WERI-Rb-1 (cell line): ENCODE results near the gene RASGRF2.

Experiments used
- DNase-seq: peaks from one replicate; pipeline ENCODE4 v3.0.0-alpha.2; 2020
- H3K27ac ChIP-seq: fragments of 250-450 bp; sonication (Bioruptor Pico); 2 replicates; pipeline ENCODE4 v1.5.1; 2020; ENCODE audit warnings: mild to moderate bottlenecking, moderate library complexity
- H3K27me3 ChIP-seq: fragments of 250-450 bp; sonication (Bioruptor Pico); 2 replicates; pipeline ENCODE4 v1.5.1; 2021; ENCODE audit warnings: mild to moderate bottlenecking, low read depth, moderate library complexity; ENCODE audit not compliant: insufficient read depth, severe bottlenecking
- H3K36me3 ChIP-seq: fragments of 250-450 bp; sonication (Bioruptor Pico); 2 replicates; pipeline ENCODE4 v1.5.1; 2020; ENCODE audit warnings: mild to moderate bottlenecking, moderate library complexity
- H3K4me3 ChIP-seq: 2 replicates; pipeline ENCODE4 v1.5.1; 2011; ENCODE audit warnings: low read depth, mild to moderate bottlenecking, control low read depth, low read length
- H3K9me3 ChIP-seq: fragments of 250-450 bp; sonication (Bioruptor Pico); 2 replicates; pipeline ENCODE4 v1.5.1; 2021; ENCODE audit warnings: mild to moderate bottlenecking, moderate library complexity; ENCODE audit not compliant: severe bottlenecking
- CTCF ChIP-seq: IDR thresholded peaks from 2 replicates; pipeline ENCODE4 v1.5.1; 2011; ENCODE audit warnings: low read depth, mild to moderate bottlenecking, control low read depth, inconsistent platforms, low read length

Gene RASGRF2

DNA sequence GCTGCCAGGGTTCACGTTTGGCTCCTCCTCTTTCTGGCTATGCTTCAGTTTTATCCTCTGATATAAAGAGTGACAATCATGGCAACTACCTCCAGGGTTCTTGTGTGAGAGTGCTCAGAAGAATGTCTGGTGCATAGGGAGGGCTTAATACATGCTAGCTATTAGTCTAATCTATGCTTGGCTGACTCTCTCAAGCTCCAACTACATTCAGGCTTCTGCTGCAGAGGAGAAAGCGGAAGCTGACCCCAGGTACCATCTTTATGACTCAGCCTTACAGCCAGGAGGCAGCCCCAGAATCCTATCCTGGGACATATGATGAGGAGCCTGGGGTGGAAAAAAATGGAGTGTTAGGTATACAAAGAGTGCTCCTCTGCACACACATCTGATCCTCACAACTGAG lies 32.1 kb upstream of the RASGRF2 start:
- DNase-seq: no peak
- no peaks in the 10 kb centered on the region for H3K36me3 ChIP-seq
- no peaks in the 10 kb centered on the region for H3K27me3 ChIP-seq
- no peaks in the 10 kb centered on the region for H3K9me3 ChIP-seq
- H3K27ac ChIP-seq: no peak overlapping the region
- no peak overlapping the region for H3K4me3 ChIP-seq
- no peak for TF ChIP-seq CTCF

- H3K9me3 ChIP-seq: no peaks in the 10 kb centered on the region
- H3K36me3 ChIP-seq: no peaks in the 10 kb centered on the region
- no peak for TF ChIP-seq CTCF
- no peaks in the 10 kb centered on the region for H3K27me3 ChIP-seq
- H3K4me3 ChIP-seq: no peak overlapping the region
- no peak for DNase-seq
- H3K27ac ChIP-seq: no peak overlapping the region
These were observed 29.2 kb upstream of the RASGRF2 start for GRCh38 chr5:80930940-80931339.

- Histone ChIP-seq H3K27me3 (no peaks in the 10 kb centered on the region), H3K9me3 (no peaks in the 10 kb centered on the region), H3K27ac (no peak overlapping the region), H3K36me3 (no peaks in the 10 kb centered on the region), H3K4me3 (no peak overlapping the region)
- DNase-seq: no peak
- TF ChIP-seq CTCF: no peak
These were observed 28.8 kb upstream of the RASGRF2 start for GRCh38 chr5:80931411-80931810.

- Histone ChIP-seq H3K27ac (no peak overlapping the region), H3K27me3 (no peaks in the 10 kb centered on the region), H3K36me3 (no peaks in the 10 kb centered on the region), H3K9me3 (no peaks in the 10 kb centered on the region), H3K4me3 (no peak overlapping the region)
- no peak for DNase-seq
- no peak for TF ChIP-seq CTCF
These were observed 27.1 kb upstream of the RASGRF2 start for GRCh38 chr5:80933036-80933435.

DNA sequence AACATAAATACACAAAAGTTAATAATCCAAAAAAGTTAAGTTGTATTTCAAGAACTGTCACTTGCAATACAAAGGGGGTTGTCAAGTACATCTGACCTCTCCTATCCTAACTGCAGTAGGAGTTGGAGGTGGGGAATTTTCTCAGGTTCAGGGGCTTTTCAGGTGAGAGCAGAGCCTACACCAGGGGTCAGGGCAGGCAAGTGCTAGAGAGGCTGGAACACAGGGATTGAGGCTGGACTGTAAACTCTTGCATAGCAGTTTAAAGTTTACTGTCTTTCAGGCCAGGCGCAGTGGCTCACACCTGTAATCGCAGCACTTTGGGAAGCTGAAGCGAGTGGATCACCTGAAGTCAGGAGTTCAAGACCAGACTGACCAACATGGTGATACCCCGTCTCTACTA lies 25.4 kb upstream of the RASGRF2 start:
- no peak for DNase-seq
- H3K36me3 ChIP-seq: no peaks in the 10 kb centered on the region
- H3K27ac ChIP-seq: no peak overlapping the region
- H3K27me3 ChIP-seq: no peaks in the 10 kb centered on the region
- no peak for TF ChIP-seq CTCF
- H3K9me3 ChIP-seq: no peaks in the 10 kb centered on the region
- H3K4me3 ChIP-seq: no peak overlapping the region

DNA sequence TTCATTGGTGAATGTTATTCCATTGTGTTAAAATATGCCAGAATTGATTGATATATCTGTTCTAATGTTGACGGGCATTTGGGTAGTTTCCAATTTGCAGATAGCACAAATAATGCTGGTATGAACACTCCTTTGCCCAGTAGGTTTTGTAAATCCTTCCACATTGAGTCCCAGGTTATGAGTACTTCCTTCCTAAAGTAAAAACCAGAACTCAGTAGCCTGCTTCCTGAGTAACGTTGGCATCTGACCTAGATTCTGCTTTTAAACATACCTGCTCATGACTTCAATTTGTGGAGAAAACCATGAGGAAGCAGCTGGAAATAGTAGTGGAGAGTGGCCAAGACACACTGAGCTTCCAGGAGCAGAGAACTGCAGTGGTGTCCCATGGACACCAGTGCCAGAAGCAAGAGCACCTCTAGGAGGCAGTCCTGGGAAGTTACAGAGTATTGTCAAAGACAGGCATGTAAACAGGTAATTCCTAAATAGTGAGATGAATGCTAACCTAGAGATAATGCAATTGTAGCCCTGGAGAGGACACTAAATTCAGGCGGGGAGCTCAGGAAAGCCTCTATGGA lies 24.3 kb upstream of the RASGRF2 start:
- Histone ChIP-seq H3K4me3 (no peak overlapping the region), H3K9me3 (no peaks in the 10 kb centered on the region), H3K27me3 (no peaks in the 10 kb centered on the region), H3K36me3 (no peaks in the 10 kb centered on the region), H3K27ac (no peak overlapping the region)
- TF ChIP-seq CTCF: peak; percentile 49
- no peak for DNase-seq
